A673 (cell line): Measurements from ENCODE around the gene CCND2.

Experiments
- CTCF ChIP-seq: fragments of 300-800, 200-600 bp; sonication (generic); conservative IDR thresholded peaks from 2 replicates; pipeline ENCODE4 v1.5.1; 2017; ENCODE audit warnings: low read depth, mild to moderate bottlenecking, antibody characterized with exemption, low read length, moderate library complexity, mixed read lengths
- EZH2 ChIP-seq: fragments of 200-600 bp; sonication (generic); IDR thresholded peaks from 2 replicates; pipeline ENCODE4 v1.6.1; 2017; ENCODE audit warnings: borderline replicate concordance, low read depth, mild to moderate bottlenecking, mixed read lengths, antibody characterized with exemption, low read length; ENCODE audit not compliant: poor library complexity, severe bottlenecking

- TF ChIP-seq CTCF: no peak
- no peak for TF ChIP-seq EZH2
Measured at GRCh38 chr12:4280351-4281163, 7.0 kb downstream of the CCND2 start.
